HG03442 (cell line): ENCODE results near the gene MRRF.
"Not testable (repeated sequence)": the region's sequence is repeated elsewhere in the genome, so short reads cannot be mapped to it uniquely, and the experiment has no call there.

Source experiments
- ATAC-seq: cut with Tn5 transposase; IDR thresholded peaks from one replicate; pipeline ENCODE4 v1.9.1; 2021; ENCODE audit warnings: mild to moderate bottlenecking, moderate library complexity; ENCODE audit not compliant: unreplicated experiment

MRRF gene

GRCh38 chr9:122330466-122330865, 65.8 kb downstream of the MRRF start:
- not testable (repeated sequence) for ATAC-seq

GRCh38 chr9:122331523-122331927, 66.8 kb downstream of the MRRF start:
- ATAC-seq, result no peak

GRCh38 chr9:122332083-122332482, 67.4 kb downstream of the MRRF start:
- no peak for ATAC-seq

GRCh38 chr9:122332644-122333043, 68.0 kb downstream of the MRRF start:
- no peak for ATAC-seq

GRCh38 chr9:122333169-122333808, 68.6 kb downstream of the MRRF start:
- no peak for ATAC-seq

- ATAC-seq, result no peak
Observed at GRCh38 chr9:122334916-122335315, 70.2 kb downstream of the MRRF start.

GRCh38 chr9:122336189-122336588, 71.5 kb downstream of the MRRF start:
- ATAC-seq, result no peak

GRCh38 chr9:122336866-122337555, 72.3 kb downstream of the MRRF start:
- ATAC-seq, result no peak

- no peak for ATAC-seq
Observed at GRCh38 chr9:122337556-122337929, 72.9 kb downstream of the MRRF start.

GRCh38 chr9:122338536-122338935, 73.9 kb downstream of the MRRF start:
- no peak for ATAC-seq

- ATAC-seq, result no peak
Observed at GRCh38 chr9:122338994-122339393, 74.3 kb downstream of the MRRF start.

GRCh38 chr9:122339579-122339978, 74.9 kb downstream of the MRRF start:
- no peak for ATAC-seq

- no peak for ATAC-seq
Observed at GRCh38 chr9:122340161-122340560, 75.5 kb downstream of the MRRF start.

- ATAC-seq, result no peak
Observed at GRCh38 chr9:122342323-122343050, 77.8 kb downstream of the MRRF start.

- ATAC-seq, result no peak
Observed at GRCh38 chr9:122346478-122347347, 82.0 kb downstream of the MRRF start.

GRCh38 chr9:122347348-122348287, 82.9 kb downstream of the MRRF start:
- no peak for ATAC-seq

GRCh38 chr9:122348288-122348777, 83.7 kb downstream of the MRRF start:
- ATAC-seq, result no peak

- ATAC-seq, result no peak
Observed at GRCh38 chr9:122348791-122349190, 84.1 kb downstream of the MRRF start.

GRCh38 chr9:122349201-122349600, 84.5 kb downstream of the MRRF start:
- no peak for ATAC-seq
